Coronary artery (tissue), 2 donors: Measurements from ENCODE around the gene NOS3.
"Not testable (repeated sequence)": the region's sequence is repeated elsewhere in the genome, so short reads cannot be mapped to it uniquely, and the experiment has no call there.

ENCODE experiments used
- DNase-seq: peaks from one replicate; pipeline ENCODE4 v3.0.0-alpha.2; 2017; ENCODE audit warnings: low spot score
- H3K27ac ChIP-seq, 2 donors: fragments of 200-600 bp; sonication (generic); one replicate each; pipeline ENCODE4 v1.5.1; 2016 to 2019
- H3K4me3 ChIP-seq: fragments of 200-600 bp; sonication (generic); 2 replicates; pipeline ENCODE4 v1.5.1; 2016; ENCODE audit warnings: mild to moderate bottlenecking, moderate library complexity
- CTCF ChIP-seq: fragments of 200-600 bp; sonication (generic); IDR thresholded peaks from one replicate; pipeline ENCODE4 v1.5.1; 2019; ENCODE audit warnings: antibody characterized with exemption

NOS3 gene

GRCh38 chr7:151018421-151019129 lies 27.8 kb downstream of the NOS3 start:
- TF ChIP-seq CTCF: peak; percentile 2
- no peak overlapping the region for H3K27ac ChIP-seq
- no peak for DNase-seq
- peak overlapping the region; percentile 63 for H3K4me3 ChIP-seq

GRCh38 chr7:151019130-151019447 lies 28.3 kb downstream of the NOS3 start:
- Histone ChIP-seq H3K4me3 (peak overlapping the region; percentile 63), H3K27ac (no peak overlapping the region)
- no peak for DNase-seq
- no peak for TF ChIP-seq CTCF

- H3K4me3 ChIP-seq: no peak overlapping the region
- no peak for DNase-seq
- no peak for TF ChIP-seq CTCF
- no peak overlapping the region for H3K27ac ChIP-seq
Observed at GRCh38 chr7:151020231-151020630, 29.4 kb downstream of the NOS3 start.

GRCh38 chr7:151023232-151023631 lies 32.4 kb downstream of the NOS3 start:
- Histone ChIP-seq H3K4me3 (no peak overlapping the region), H3K27ac (no peak overlapping the region)
- no peak for DNase-seq
- TF ChIP-seq CTCF: no peak

GRCh38 chr7:151024435-151025056 lies 33.7 kb downstream of the NOS3 start, which contains the start of gene ATG9B:
Gene ATG9B (minus strand): TSS chr7:151024494. CDS start chr7:151024423, 71 bp downstream.
- Histone ChIP-seq H3K27ac (no peak within 1 kb of the TSS), H3K4me3 (no peak within 1 kb of the TSS)
- no peak for TF ChIP-seq CTCF
- no peak for DNase-seq

GRCh38 chr7:151025924-151026671 lies 35.3 kb downstream of the NOS3 start:
- Histone ChIP-seq H3K27ac (no peak overlapping the region), H3K4me3 (no peak overlapping the region)
- no peak for TF ChIP-seq CTCF
- DNase-seq: no peak

- DNase-seq, H3K27ac ChIP-seq: not testable (repeated sequence)
- peak overlapping the region; percentile 78 for H3K4me3 ChIP-seq
Observed at GRCh38 chr7:151026771-151027727, 36.2 kb downstream of the NOS3 start.

- H3K4me3 ChIP-seq: peak overlapping the region; percentile 78
- DNase-seq: not testable (repeated sequence)
- peak overlapping the region in 1 of 2 donors; percentile 82 for H3K27ac ChIP-seq
Observed at GRCh38 chr7:151027728-151028130, 36.9 kb downstream of the NOS3 start.
